ENCODE data around the gene SVOP.
"Not testable (repeated sequence)": the region's sequence is repeated elsewhere in the genome, so short reads cannot be mapped to it uniquely, and the experiment has no call there.

The SVOP gene

GRCh38 chr12:109020796-109021380, at the start of gene SVOP:
SVOP (minus strand) TSS chr12:109021068; CDS start chr12:109020868, 200 bp downstream.
- no peak for FAIRE-seq

GRCh38 chr12:109069307-109070271, 48.7 kb upstream of the SVOP start:
- no peak for FAIRE-seq

GRCh38 chr12:109065853-109066193, 45.0 kb upstream of the SVOP start:
- no peak for FAIRE-seq

- no peak for FAIRE-seq
Measured at GRCh38 chr12:109065154-109065852, 44.4 kb upstream of the SVOP start.

GRCh38 chr12:109064143-109064542, 43.3 kb upstream of the SVOP start:
- no peak for FAIRE-seq

- no peak for FAIRE-seq
Measured at GRCh38 chr12:109058773-109059172, 37.9 kb upstream of the SVOP start.

GRCh38 chr12:109057376-109057775, 36.5 kb upstream of the SVOP start:
- FAIRE-seq, result no peak

- FAIRE-seq, result no peak
Measured at GRCh38 chr12:109056891-109057290, 36.0 kb upstream of the SVOP start.

GRCh38 chr12:109054520-109054919, 33.7 kb upstream of the SVOP start:
- no peak for FAIRE-seq

- not testable (repeated sequence) for FAIRE-seq
Measured at GRCh38 chr12:109054124-109054513, 33.3 kb upstream of the SVOP start.

- FAIRE-seq, result no peak
Measured at GRCh38 chr12:109053382-109054123, 32.7 kb upstream of the SVOP start.

GRCh38 chr12:109052414-109053323, 31.8 kb upstream of the SVOP start, which contains the start of gene USP30:
USP30 (plus strand) TSS chr12:109052576; CDS start chr12:109052679, 103 bp downstream.
- FAIRE-seq, result no peak

- no peak for FAIRE-seq
Measured at GRCh38 chr12:109052097-109052413, 31.2 kb upstream of the SVOP start.

- FAIRE-seq, result not testable (repeated sequence)
Measured at GRCh38 chr12:109049794-109050193, 28.9 kb upstream of the SVOP start.

GRCh38 chr12:109048706-109049105, 27.8 kb upstream of the SVOP start:
- FAIRE-seq, result not testable (repeated sequence)

GRCh38 chr12:109047081-109047805, 26.4 kb upstream of the SVOP start:
- FAIRE-seq, result no peak

- no peak for FAIRE-seq
Measured at GRCh38 chr12:109044241-109044640, 23.4 kb upstream of the SVOP start.

GRCh38 chr12:109036975-109037374, 16.1 kb upstream of the SVOP start:
- FAIRE-seq, result no peak

GRCh38 chr12:109033239-109034196, 12.7 kb upstream of the SVOP start:
- FAIRE-seq, result no peak

GRCh38 chr12:109029411-109029810, 8.5 kb upstream of the SVOP start:
- no peak for FAIRE-seq
